ENCODE results near the gene SEPTIN5.
A peak's percentile ranks its signal among the peaks of the same experiment; 100 is the strongest.

Gene SEPTIN5

GRCh38 chr22:19687561-19688300, 26.6 kb upstream of the SEPTIN5 start:
- no peaks in the 10 kb centered on the region for H3K9me3 ChIP-seq
- no peaks in the 10 kb centered on the region for H3K36me3 ChIP-seq
- H3K27me3 ChIP-seq, result no peaks in the 10 kb centered on the region
- peaks cover 52 to 63% of the 10 kb centered on the region in 2 experiments for H3K4me1 ChIP-seq (ENCODE audit: control insufficient read depth in 1 of 2, insufficient read depth in 1 of 2, low read depth in 1 of 2, low read length in 1 of 2)
- H3K4me3 ChIP-seq (ENCODE audit: low read depth in 1 of 2, low read length in 1 of 2), result peak overlapping the region; percentile 45 to 65
- no peak for TF ChIP-seq CTCF (IDR thresholded peaks at IDR 0.05)
- H3K27ac ChIP-seq, result peak overlapping the region; percentile 89

GRCh38 chr22:19688301-19689290, 25.7 kb upstream of the SEPTIN5 start:
- no peak for TF ChIP-seq CTCF (IDR thresholded peaks at IDR 0.05)
- H3K9me3 ChIP-seq, result no peaks in the 10 kb centered on the region
- no peaks in the 10 kb centered on the region for H3K36me3 ChIP-seq
- peaks cover 51 to 60% of the 10 kb centered on the region in 2 experiments for H3K4me1 ChIP-seq (ENCODE audit: control insufficient read depth in 1 of 2, insufficient read depth in 1 of 2, low read depth in 1 of 2, low read length in 1 of 2)
- H3K27ac ChIP-seq, result peak overlapping the region; percentile 89
- H3K27me3 ChIP-seq, result no peaks in the 10 kb centered on the region
- peak overlapping the region; percentile 45 to 65 for H3K4me3 ChIP-seq (ENCODE audit: low read depth in 1 of 2, low read length in 1 of 2)

DNA sequence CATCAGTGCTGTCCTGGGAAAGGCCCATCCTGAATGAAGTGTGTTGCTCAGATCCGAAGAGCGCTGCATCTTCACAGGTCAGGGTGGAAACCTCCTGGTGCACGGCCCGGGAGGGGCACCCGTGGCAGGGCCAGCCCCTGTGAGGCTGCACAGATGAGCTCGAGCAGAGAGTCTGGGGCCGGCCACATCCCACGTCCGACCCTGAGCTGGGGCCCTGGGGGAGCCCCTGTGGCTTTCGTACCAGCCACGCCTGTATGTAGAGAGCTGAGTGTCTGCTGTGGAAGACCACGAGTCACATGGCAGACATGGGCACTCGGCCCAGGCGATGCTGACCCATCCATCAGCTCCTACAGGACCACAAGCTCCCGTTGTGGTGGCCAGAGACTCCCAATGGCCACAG, 24.9 kb upstream of the SEPTIN5 start:
- peaks cover 51 to 60% of the 10 kb centered on the region in 2 experiments for H3K4me1 ChIP-seq (ENCODE audit: control insufficient read depth in 1 of 2, insufficient read depth in 1 of 2, low read depth in 1 of 2, low read length in 1 of 2)
- TF ChIP-seq CTCF (IDR thresholded peaks at IDR 0.05), result no peak
- H3K27me3 ChIP-seq, result no peaks in the 10 kb centered on the region
- H3K36me3 ChIP-seq, result no peaks in the 10 kb centered on the region
- H3K27ac ChIP-seq, result peak overlapping the region; percentile 89
- no peaks in the 10 kb centered on the region for H3K9me3 ChIP-seq
- H3K4me3 ChIP-seq (ENCODE audit: low read depth in 1 of 2, low read length in 1 of 2), result peak overlapping the region; percentile 45 to 65

DNA sequence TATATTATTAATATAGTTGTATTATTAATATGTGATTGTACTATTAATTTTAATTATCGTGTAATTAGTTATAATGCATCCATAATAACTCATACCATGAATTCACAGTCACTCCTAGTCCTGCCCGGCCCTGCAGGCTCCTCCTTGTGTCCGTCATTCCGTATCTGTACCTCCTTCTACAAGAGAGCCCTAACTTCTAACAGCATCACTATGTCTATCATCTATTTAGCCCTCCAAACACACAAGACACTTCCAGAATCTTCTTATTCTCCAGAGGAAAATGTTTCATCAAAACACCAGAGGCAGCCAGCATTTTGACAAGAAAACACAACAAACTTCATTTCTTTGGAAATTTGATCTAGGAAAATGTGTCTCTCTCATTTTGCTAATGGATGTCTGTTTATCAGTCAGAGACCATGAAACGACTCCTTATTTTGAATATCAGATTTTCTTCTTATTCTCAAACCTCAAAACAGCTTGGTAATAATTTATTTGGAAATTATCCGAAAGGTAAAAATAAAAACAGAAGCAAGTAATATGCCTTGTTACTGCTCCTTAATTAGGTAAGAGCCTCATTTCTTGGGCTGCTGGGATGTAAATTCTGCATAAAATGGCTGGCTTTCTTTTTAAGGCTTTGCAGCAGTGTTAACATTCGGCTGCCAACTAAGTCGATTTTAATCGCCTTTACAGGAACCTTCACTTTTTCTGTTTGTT, 23.1 kb upstream of the SEPTIN5 start:
- Histone ChIP-seq H3K27me3 (no peaks in the 10 kb centered on the region), H3K4me3 (ENCODE audit: low read depth in 1 of 2, low read length in 1 of 2) (no peak overlapping the region), H3K36me3 (no peaks in the 10 kb centered on the region), H3K4me1 (ENCODE audit: control insufficient read depth in 1 of 2, insufficient read depth in 1 of 2, low read depth in 1 of 2, low read length in 1 of 2) (peaks cover 49 to 50% of the 10 kb centered on the region in 2 experiments), H3K9me3 (no peaks in the 10 kb centered on the region), H3K27ac (peak overlapping the region; percentile 44)
- TF ChIP-seq CTCF (IDR thresholded peaks at IDR 0.05), result no peak

DNA sequence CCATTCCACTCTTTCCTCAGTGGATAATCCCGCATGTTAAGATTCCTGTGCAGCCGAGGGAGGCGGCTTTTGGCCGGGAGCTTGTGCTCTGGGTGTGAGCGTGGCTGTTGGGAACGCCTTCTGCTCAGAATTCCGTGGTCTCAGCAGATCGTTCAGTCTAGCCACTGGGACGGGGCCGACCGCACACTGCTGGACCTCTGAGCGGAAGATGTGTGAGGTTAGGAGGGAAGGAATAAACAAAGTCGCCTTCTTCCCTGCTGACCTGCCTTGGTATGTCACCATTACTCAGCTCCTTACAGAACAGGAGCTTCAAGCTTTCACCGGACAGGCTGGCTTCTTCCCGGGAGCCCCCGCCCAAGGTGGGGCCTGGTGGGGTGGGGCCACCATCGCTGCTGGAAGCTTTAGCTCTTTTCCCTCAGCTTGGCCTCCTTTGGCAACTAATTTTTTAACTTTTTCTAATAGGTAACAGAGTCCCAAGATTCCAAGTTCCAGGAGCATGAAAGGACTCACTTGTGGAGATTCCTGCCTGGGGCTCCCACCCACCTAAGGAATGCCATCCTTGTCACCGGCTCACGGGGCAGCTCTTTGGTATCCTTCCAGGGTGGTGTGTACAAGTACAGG, 22.5 kb upstream of the SEPTIN5 start:
- H3K27me3 ChIP-seq, result no peaks in the 10 kb centered on the region
- H3K9me3 ChIP-seq, result no peaks in the 10 kb centered on the region
- peak overlapping the region; percentile 44 for H3K27ac ChIP-seq
- no peaks in the 10 kb centered on the region for H3K36me3 ChIP-seq
- peaks cover 42 to 44% of the 10 kb centered on the region in 2 experiments for H3K4me1 ChIP-seq (ENCODE audit: control insufficient read depth in 1 of 2, insufficient read depth in 1 of 2, low read depth in 1 of 2, low read length in 1 of 2)
- no peak overlapping the region for H3K4me3 ChIP-seq (ENCODE audit: low read depth in 1 of 2, low read length in 1 of 2)
- TF ChIP-seq CTCF (IDR thresholded peaks at IDR 0.05), result no peak

Measured in neutrophil (primary cell).